Keratinocyte (primary cell): ENCODE results near the gene MMP11. TPM values are rescaled to one million over a fixed set of nuclear protein-coding genes. Genes with fewer than 3 reads are reported as not detected.

Experiments used
- DNase-seq: peaks from one replicate; pipeline ENCODE4 v3.0.0-alpha.2; 2011; ENCODE audit warnings: low read depth, missing footprints, low spot score
- FAIRE-seq: peaks from 2 replicates; lab custom pipeline; 2011; peaks lifted over from hg19 to GRCh38; lab: Jason Lieb, UNC
- H2AFZ ChIP-seq: 2 replicates; pipeline ENCODE4 v1.6.0; 2012; ENCODE audit warnings: low read length, control low read depth, inconsistent platforms; ENCODE audit not compliant: control insufficient read depth
- H3K27ac ChIP-seq: 2 replicates; pipeline ENCODE4 v1.5.1; 2011; ENCODE audit warnings: low read length; ENCODE audit not compliant: control insufficient read depth, insufficient read depth
- H3K27me3 ChIP-seq: 3 replicates; pipeline ENCODE4 v1.6.0; 2011; ENCODE audit warnings: low read length; ENCODE audit not compliant: control insufficient read depth, insufficient read depth; ENCODE audit errors: extremely low read depth
- H3K36me3 ChIP-seq, 2 experiments: 2 replicates in 1 of 2; 3 replicates in 1 of 2; pipeline ENCODE4 v1.5.1; 2011; ENCODE audit warnings: low read length in 2 of 2, mild to moderate bottlenecking in 1 of 2; ENCODE audit not compliant: control insufficient read depth in 2 of 2, insufficient read depth in 2 of 2; ENCODE audit errors: extremely low read depth in 1 of 2
- H3K4me1 ChIP-seq: 3 replicates; pipeline ENCODE4 v1.5.1; 2011; ENCODE audit warnings: low read length; ENCODE audit not compliant: control insufficient read depth, insufficient read depth; ENCODE audit errors: extremely low read depth
- H3K4me2 ChIP-seq: 3 replicates; pipeline ENCODE4 v1.6.0; 2011; ENCODE audit warnings: low read depth, low read length; ENCODE audit not compliant: control insufficient read depth, insufficient read depth; ENCODE audit errors: extremely low read depth
- H3K4me3 ChIP-seq, 3 experiments: fragments of 200-600 bp in 1 of 3; sonication (generic) in 1 of 3; 2 replicates in 2 of 3; 3 replicates in 1 of 3; pipeline ENCODE4 v1.5.1; 2011 to 2016; ENCODE audit warnings: low read length in 3 of 3, mild to moderate bottlenecking in 3 of 3, control low read depth in 2 of 3, inconsistent platforms in 1 of 3, low read depth in 1 of 3, mixed read lengths in 1 of 3, mixed run types in 1 of 3, moderate library complexity in 1 of 3; ENCODE audit not compliant: control insufficient read depth in 2 of 3, insufficient read depth in 2 of 3; ENCODE audit errors: extremely low read depth in 1 of 3
- H3K79me2 ChIP-seq: 2 replicates; pipeline ENCODE4 v1.6.0; 2012; ENCODE audit warnings: low read length; ENCODE audit not compliant: control insufficient read depth, insufficient read depth
- H3K9ac ChIP-seq: 3 replicates; pipeline ENCODE4 v1.6.0; 2011; ENCODE audit warnings: low read length; ENCODE audit not compliant: control insufficient read depth, insufficient read depth; ENCODE audit errors: extremely low read depth
- H3K9me1 ChIP-seq: 3 replicates; pipeline ENCODE4 v1.6.0; 2011; ENCODE audit warnings: low read length; ENCODE audit not compliant: control insufficient read depth, insufficient read depth; ENCODE audit errors: extremely low read depth
- H3K9me3 ChIP-seq: 2 replicates; pipeline ENCODE4 v1.5.1; 2012; ENCODE audit warnings: low read depth, low read length; ENCODE audit not compliant: control insufficient read depth
- H4K20me1 ChIP-seq: 3 replicates; pipeline ENCODE4 v1.6.0; 2011; ENCODE audit warnings: low read length; ENCODE audit not compliant: control insufficient read depth, insufficient read depth; ENCODE audit errors: extremely low read depth
- CTCF ChIP-seq, 3 experiments: IDR thresholded peaks in 1 of 3; conservative IDR thresholded peaks in 1 of 3; optimal IDR thresholded peaks in 1 of 3; 2 replicates in 2 of 3; 3 replicates in 1 of 3; pipeline versions ENCODE3 to v1.5.1; 2011; ENCODE audit warnings: low read length in 3 of 3, mild to moderate bottlenecking in 3 of 3, moderate library complexity in 2 of 3, control low read depth in 1 of 3, inconsistent platforms in 1 of 3; ENCODE audit not compliant: insufficient read depth in 2 of 3; ENCODE audit errors: extremely low read depth in 1 of 3
- EZH2 ChIP-seq: IDR thresholded peaks from one replicate; pipeline ENCODE4 v1.6.1; 2012; ENCODE audit warnings: inconsistent platforms, mild to moderate bottlenecking, low read length, moderate library complexity
- dilution Hi-C: fragments of 300-500 bp; cut with MboI; formaldehyde crosslinking; loops from one replicate; pipeline ENCODE4 v1.7.0; 2020; ENCODE audit warnings: low sequenced_read_pairs; ENCODE audit not compliant: extremely low pct_ligation_motif_present
- polyA plus RNA-seq, 5 experiments: library from polyadenylated mRNA; depleted of rRNA in 3 of 5; stranded (reverse) in 3 of 5; stranded (forward) in 1 of 5; unstranded in 1 of 5; fragments of >200 nt; gene quantifications; 1 replicate in 1 of 5; 2 replicates in 3 of 5; 3 replicates in 1 of 5; pipeline versions ENCODE4 v1.2.1 to v1.2.3, GENCODE V29; 2011 to 2012; ENCODE audit warnings: missing spikeins in 2 of 5, low read depth in 1 of 5, low replicate concordance in 1 of 5

The MMP11 gene
- polyA plus RNA-seq, 1 donor (not counting 4 experiments of a cell fraction or from before 2014, with no cell fraction given): 0.13 TPM

- no peaks in the 10 kb centered on the region for H4K20me1 ChIP-seq
- H3K4me3 ChIP-seq: no peak overlapping the region
- TF ChIP-seq EZH2 (no peak), CTCF (optimal IDR thresholded peaks at IDR 0.05 in 1 of 3, IDR thresholded peaks at IDR 0.05 in 1 of 3, conservative IDR thresholded peaks at IDR 0.05 in 1 of 3; ENCODE audit: extremely low read depth in 1 of 3, insufficient read depth in 2 of 3, low read length in 3 of 3) (no peak)
- no peak overlapping the region for H2AFZ ChIP-seq
- dilution Hi-C loops: no loop called here
- H3K4me1 ChIP-seq: no peaks in the 10 kb centered on the region
- no peaks in the 10 kb centered on the region for H3K27me3 ChIP-seq
- no peaks in the 10 kb centered on the region for H3K9me3 ChIP-seq
- no peaks in the 10 kb centered on the region for H3K79me2 ChIP-seq
- FAIRE-seq (no peak), DNase-seq (no peak)
- H3K36me3 ChIP-seq: peaks cover 41 to 43% of the 10 kb centered on the region in 2 experiments
- no peak overlapping the region for H3K4me2 ChIP-seq
- no peak overlapping the region for H3K27ac ChIP-seq
- no peak overlapping the region for H3K9ac ChIP-seq
- no peaks in the 10 kb centered on the region for H3K9me1 ChIP-seq
Observed at GRCh38 chr22:23801886-23802377, 29.3 kb downstream of the MMP11 start.

- FAIRE-seq: no peak
- H3K36me3 ChIP-seq: peaks cover 39% of the 10 kb centered on the region in 2 experiments
- H3K9me3 ChIP-seq: no peaks in the 10 kb centered on the region
- no peaks in the 10 kb centered on the region for H3K9me1 ChIP-seq
- dilution Hi-C loops: no loop called here
- no peak overlapping the region for H3K9ac ChIP-seq
- H2AFZ ChIP-seq: no peak overlapping the region
- H4K20me1 ChIP-seq: no peaks in the 10 kb centered on the region
- no peaks in the 10 kb centered on the region for H3K4me1 ChIP-seq
- DNase-seq: no peak
- H3K27me3 ChIP-seq: no peaks in the 10 kb centered on the region
- H3K27ac ChIP-seq: no peak overlapping the region
- no peak for TF ChIP-seq CTCF (optimal IDR thresholded peaks at IDR 0.05 in 1 of 3, IDR thresholded peaks at IDR 0.05 in 1 of 3, conservative IDR thresholded peaks at IDR 0.05 in 1 of 3; ENCODE audit: extremely low read depth in 1 of 3, insufficient read depth in 2 of 3, low read length in 3 of 3)
- TF ChIP-seq EZH2: no peak
- no peaks in the 10 kb centered on the region for H3K79me2 ChIP-seq
- H3K4me2 ChIP-seq: no peak overlapping the region
- H3K4me3 ChIP-seq: no peak overlapping the region
Observed at GRCh38 chr22:23803001-23803819, 30.6 kb downstream of the MMP11 start.
